HCT116 (cell line): ENCODE results near the gene TMEM62. TPM values are rescaled to one million over a fixed set of nuclear protein-coding genes. Genes with fewer than 3 reads are reported as not detected.

Source experiments
- ATAC-seq: fragments of 200-7000 bp; cut with Tn5 transposase; 2 replicates; pipeline ENCODE4 v1.9.1; 2020; ENCODE audit warnings: mild to moderate bottlenecking, moderate library complexity
- BruUV-seq: library from RNA; stranded (reverse); fragments of 400-500 nt; replicated peaks from 2 replicates; lab custom pipeline; 2021; lab: Mats Ljungman, UMichigan
- CTCF ChIA-PET: fragments of 300-600 bp; sonication (Branson Sonifier 250); formaldehyde crosslinking; loops from one replicate; lab custom pipeline; 2021; ENCODE audit warnings: antibody characterized with exemption; lab: Charles Lee
- POLR2A ChIA-PET: fragments of 300-600, 350-600 bp; sonication (Branson Sonifier 250); formaldehyde crosslinking; loops from one replicate; lab custom pipeline; 2021; ENCODE audit warnings: antibody characterized with exemption; lab: Charles Lee
- RAD21 ChIA-PET, 2 experiments: fragments of 300-600 bp; sonication (Branson Sonifier 250); formaldehyde crosslinking; loops; one replicate each; lab custom pipeline; 2023; ENCODE audit warnings: low total read pairs in 2 of 2; ENCODE audit not compliant: uncharacterized antibody in 2 of 2, unreplicated experiment in 2 of 2, low non-redundant PET in 1 of 2; lab: Charles Lee
- DNase-seq: peaks from one replicate; pipeline ENCODE4 v3.0.0-alpha.2; 2010; ENCODE audit warnings: low read depth, low spot score
- H2AFZ ChIP-seq: fragments of 200-600 bp; shearing (Covaris generic), sonication (generic); 2 replicates; pipeline ENCODE4 v1.6.1; 2017; ENCODE audit warnings: low read depth, mixed run types, mixed read lengths, antibody characterized with exemption, low read length; ENCODE audit not compliant: poor library complexity, severe bottlenecking
- H3K27ac ChIP-seq: 2 replicates; pipeline ENCODE4 v1.5.1; 2012; ENCODE audit warnings: low read depth, low read length
- H3K27me3 ChIP-seq: fragments of 200-600 bp; sonication (generic); 2 replicates; pipeline ENCODE4 v1.6.1; 2016; ENCODE audit warnings: mixed run types, low read length, mixed read lengths; ENCODE audit not compliant: insufficient read depth
- H3K36me3 ChIP-seq, 2 experiments: fragments of 200-500 bp in 1 of 2; fragments of 200-600 bp in 1 of 2; sonication (Bioruptor generic) in 1 of 2; sonication (generic) in 1 of 2; 2 replicates each; pipeline versions ENCODE4 v1.5.1 to v1.6.1; 2014 to 2016; ENCODE audit warnings: low read length in 2 of 2, inconsistent platforms in 1 of 2, mixed read lengths in 1 of 2, mixed run types in 1 of 2; ENCODE audit not compliant: insufficient read depth in 2 of 2, control insufficient read depth in 1 of 2
- H3K4me1 ChIP-seq, 2 experiments: fragments of 200-600 bp in 1 of 2; sonication (generic) in 1 of 2; 2 replicates each; pipeline versions ENCODE4 v1.5.1 to v1.6.1; 2012 to 2017; ENCODE audit warnings: low read length in 2 of 2, inconsistent platforms in 1 of 2, mild to moderate bottlenecking in 1 of 2, mixed read lengths in 1 of 2, mixed run types in 1 of 2, moderate library complexity in 1 of 2; ENCODE audit not compliant: insufficient read depth in 2 of 2, control insufficient read depth in 1 of 2
- H3K4me2 ChIP-seq: fragments of 200-600 bp; sonication (generic); 2 replicates; pipeline ENCODE4 v1.6.1; 2017; ENCODE audit warnings: mixed run types, low read length, mixed read lengths
- H3K4me3 ChIP-seq, 2 experiments: fragments of 200-600 bp in 1 of 2; sonication (generic) in 1 of 2; replicated peaks in 1 of 2; 2 replicates each; pipeline ENCODE4 v1.5.1; 2011 to 2016; ENCODE audit warnings: low read length in 2 of 2, control low read depth in 1 of 2, low read depth in 1 of 2, mild to moderate bottlenecking in 1 of 2, mixed read lengths in 1 of 2, mixed run types in 1 of 2
- H3K79me2 ChIP-seq: fragments of 200-600 bp; sonication (generic); 2 replicates; pipeline ENCODE4 v1.6.1; 2017; ENCODE audit warnings: mild to moderate bottlenecking, mixed run types, low read length, moderate library complexity, mixed read lengths; ENCODE audit not compliant: insufficient read depth
- H3K9ac ChIP-seq: fragments of 200-600 bp; sonication (generic); 2 replicates; pipeline ENCODE4 v1.6.1; 2016; ENCODE audit warnings: low read length, mixed read lengths
- H3K9me2 ChIP-seq: fragments of 200-600 bp; sonication (generic), shearing (Covaris generic); 2 replicates; pipeline ENCODE4 v1.6.1; 2017; ENCODE audit warnings: mixed run types, mild to moderate bottlenecking, moderate library complexity; ENCODE audit not compliant: insufficient read depth
- H3K9me3 ChIP-seq, 2 experiments: fragments of 200-500 bp in 1 of 2; fragments of 200-600 bp in 1 of 2; sonication (Bioruptor generic) in 1 of 2; sonication (generic) in 1 of 2; 2 replicates each; pipeline ENCODE4 v1.6.1; 2014 to 2017; ENCODE audit warnings: low read length in 2 of 2, mixed read lengths in 2 of 2, inconsistent platforms in 1 of 2, low read depth in 1 of 2, mild to moderate bottlenecking in 1 of 2, mixed run types in 1 of 2, moderate library complexity in 1 of 2; ENCODE audit not compliant: control insufficient read depth in 1 of 2, insufficient read depth in 1 of 2
- H4K20me1 ChIP-seq: fragments of 200-600 bp; sonication (generic), shearing (Covaris generic); 2 replicates; pipeline ENCODE4 v1.6.1; 2017; ENCODE audit warnings: mixed run types, mild to moderate bottlenecking, moderate library complexity; ENCODE audit not compliant: insufficient read depth
- ELF1 ChIP-seq: IDR thresholded peaks from 2 replicates; pipeline ENCODE4 v1.6.1; 2012; ENCODE audit warnings: low read depth, borderline replicate concordance
- FOSL1 ChIP-seq: IDR thresholded peaks from 2 replicates; pipeline ENCODE4 v1.6.1; 2012; ENCODE audit warnings: low read depth
- RAD21 ChIP-seq: IDR thresholded peaks from 2 replicates; pipeline ENCODE4 v1.6.1; 2012; ENCODE audit warnings: low read depth, mild to moderate bottlenecking
- REST ChIP-seq: IDR thresholded peaks from 2 replicates; pipeline ENCODE4 v1.6.1; 2012; ENCODE audit warnings: low read depth
- SIN3A ChIP-seq: IDR thresholded peaks from 2 replicates; pipeline ENCODE4 v1.6.1; 2012; ENCODE audit warnings: low read depth
- TCF7L2 ChIP-seq: IDR thresholded peaks from 2 replicates; pipeline ENCODE4 v1.7.0; 2011; ENCODE audit warnings: borderline replicate concordance, inconsistent platforms; ENCODE audit not compliant: insufficient read depth, insufficient read length; ENCODE audit errors: extremely low read depth
- intact Hi-C: fragments of 100-400 bp; cut with micrococcal nuclease; formaldehyde crosslinking; loops from 2 replicates; pipeline ENCODE4 v1.10.0; 2022
- total RNA-seq: library from RNA; stranded (reverse); gene quantifications from one replicate; pipeline ENCODE4 v1.2.1, GENCODE V29; 2021; ENCODE audit not compliant: unreplicated experiment

Gene TMEM62
- total RNA-seq, 1 experiment from 2014 or later, result 8.8 TPM

GRCh38 chr15:43143203-43143941 is 10.0 kb downstream of the TMEM62 start:
- Histone ChIP-seq H4K20me1 (no peaks in the 10 kb centered on the region), H3K9me3 (no peaks in the 10 kb centered on the region), H3K9me2 (no peaks in the 10 kb centered on the region), H3K9ac (no peak overlapping the region), H3K36me3 (peaks cover 2 to 10% of the 10 kb centered on the region in 2 experiments; a peak in 3 of 4 replicates), H3K4me1 (no peaks in the 10 kb centered on the region), H3K4me2 (no peak overlapping the region), H2AFZ (no peak overlapping the region), H3K4me3 (no peak overlapping the region), H3K27me3 (no peaks in the 10 kb centered on the region), H3K27ac (no peak overlapping the region), H3K79me2 (no peaks in the 10 kb centered on the region)
- TF ChIP-seq RAD21 (no peak), FOSL1 (no peak), TCF7L2 (no peak), REST (no peak), ELF1 (no peak), SIN3A (no peak)
- ChIA-PET RAD21 (no interaction called here), CTCF (no interaction called here), POLR2A (no interaction called here)
- intact Hi-C loops, result no loop called here
- ATAC-seq, result no peak
- DNase-seq, result no peak
- BruUV-seq, result no TSS peak
